Nephron (organoid): ENCODE data around the gene FAM241A.
A peak's percentile ranks its signal among the peaks of the same experiment; 100 is the strongest.

ENCODE experiments used
- H3K27ac Mint-ChIP-seq, 3 experiments: 2 replicates each; pipeline ENCODE4 v1.8.0; 2020; ENCODE audit warnings: mixed read lengths in 3 of 3, mild to moderate bottlenecking in 2 of 3, moderate library complexity in 1 of 3
- H3K27me3 Mint-ChIP-seq: 2 replicates; pipeline ENCODE4 v1.8.0; 2021; ENCODE audit warnings: low read depth, mild to moderate bottlenecking, moderate library complexity, mixed read lengths
- H3K36me3 Mint-ChIP-seq: 2 replicates; pipeline ENCODE4 v1.8.0; 2020; ENCODE audit warnings: low read depth, mixed read lengths
- H3K4me1 Mint-ChIP-seq: 2 replicates; pipeline ENCODE4 v1.8.0; 2020; ENCODE audit warnings: mixed read lengths
- H3K4me3 Mint-ChIP-seq, 3 experiments: 2 replicates each; pipeline ENCODE4 v1.8.0; 2020; ENCODE audit warnings: mild to moderate bottlenecking in 3 of 3, mixed read lengths in 3 of 3, moderate library complexity in 2 of 3
- H3K9me3 Mint-ChIP-seq: 2 replicates; pipeline ENCODE4 v1.8.0; 2020; ENCODE audit warnings: mixed read lengths
- CTCF ChIP-seq, 3 experiments: fragments of 200-600 bp; sonication (generic); IDR thresholded peaks; one replicate each; pipeline ENCODE4 v1.5.0; 2021; ENCODE audit warnings: antibody characterized with exemption in 3 of 3; ENCODE audit not compliant: unreplicated experiment in 3 of 3

FAM241A gene

GRCh38 chr4:112222219-112222955, 77.1 kb downstream of the FAM241A start:
- Mint-ChIP-seq H3K9me3 (peaks cover 3% of the 10 kb centered on the region), H3K27ac (no peak overlapping the region), H3K4me3 (no peak overlapping the region), H3K36me3 (no peaks in the 10 kb centered on the region), H3K27me3 (no peaks in the 10 kb centered on the region), H3K4me1 (no peaks in the 10 kb centered on the region)
- TF ChIP-seq CTCF (IDR thresholded peaks at IDR 0.05; ENCODE audit: unreplicated experiment in 3 of 3) = no peak

- H3K9me3 Mint-ChIP-seq = peaks cover 3% of the 10 kb centered on the region
- no peak overlapping the region for H3K27ac Mint-ChIP-seq
- TF ChIP-seq CTCF (IDR thresholded peaks at IDR 0.05; ENCODE audit: unreplicated experiment in 3 of 3) = no peak
- peaks cover 2% of the 10 kb centered on the region for H3K4me1 Mint-ChIP-seq
- H3K4me3 Mint-ChIP-seq = no peak overlapping the region
- no peaks in the 10 kb centered on the region for H3K27me3 Mint-ChIP-seq
- no peaks in the 10 kb centered on the region for H3K36me3 Mint-ChIP-seq
Measured at GRCh38 chr4:112225157-112225556, 79.9 kb downstream of the FAM241A start.

GRCh38 chr4:112230879-112231778, 85.9 kb downstream of the FAM241A start:
- Mint-ChIP-seq H3K9me3 (no peaks in the 10 kb centered on the region), H3K36me3 (no peaks in the 10 kb centered on the region)

GRCh38 chr4:112231779-112232713, 86.8 kb downstream of the FAM241A start, which contains the start of gene AP1AR:
Gene AP1AR (plus strand): TSS chr4:112231787. CDS start chr4:112232092, 305 bp downstream.
- no peaks in the 10 kb centered on the region for H3K27me3 Mint-ChIP-seq
- H3K27ac Mint-ChIP-seq = peak within 1 kb of the TSS; percentile 99 to 100 (median 99)
- no peaks in the 10 kb centered on the region for H3K9me3 Mint-ChIP-seq
- H3K4me1 Mint-ChIP-seq = peaks cover 26% of the 10 kb centered on the region
- peak within 1 kb of the TSS; percentile 95 to 99 (median 99) for H3K4me3 Mint-ChIP-seq
- TF ChIP-seq CTCF (IDR thresholded peaks at IDR 0.05; ENCODE audit: unreplicated experiment in 3 of 3) = peak; percentile 48 to 55 (median 48)
- H3K36me3 Mint-ChIP-seq = no peaks in the 10 kb centered on the region

More at GRCh38 chr4:112230879-112231778, 85.9 kb downstream of the FAM241A start:
- Mint-ChIP-seq H3K4me1 (peaks cover 24% of the 10 kb centered on the region), H3K27me3 (no peaks in the 10 kb centered on the region), H3K4me3 (peak overlapping the region; percentile 95 to 99 (median 99)), H3K27ac (peak overlapping the region; percentile 99 to 100 (median 99))
- no peak for TF ChIP-seq CTCF (IDR thresholded peaks at IDR 0.05; ENCODE audit: unreplicated experiment in 3 of 3)

- Mint-ChIP-seq H3K27me3 (no peaks in the 10 kb centered on the region), H3K4me3 (peak overlapping the region in 1 of 3 experiments; percentile 36), H3K9me3 (no peaks in the 10 kb centered on the region), H3K4me1 (peaks cover 25% of the 10 kb centered on the region), H3K36me3 (peaks cover 4% of the 10 kb centered on the region), H3K27ac (no peak overlapping the region)
- TF ChIP-seq CTCF (IDR thresholded peaks at IDR 0.05; ENCODE audit: unreplicated experiment in 3 of 3) = peak; percentile 61 to 77 (median 72)
Measured at GRCh38 chr4:112234952-112235609, 89.8 kb downstream of the FAM241A start.
